Fibroblast of lung (primary cell): Measurements from ENCODE around the gene PAX2.

ENCODE experiments used
- EZH2 ChIP-seq: IDR thresholded peaks from 2 replicates; pipeline ENCODE4 v1.5.1; 2012; ENCODE audit warnings: low read length, control low read depth, mild to moderate bottlenecking; ENCODE audit errors: missing control alignments
- TF ChIP-seq, protein P1 (sequence below), 2 donors: IDR thresholded peaks in 1 of 2; conservative IDR thresholded peaks in 1 of 2; 1 replicate in 1 of 2; 2 replicates in 1 of 2; pipeline ENCODE4 v1.5.1; 2011 to 2012; ENCODE audit warnings: low read length in 2 of 2, control low read depth in 1 of 2, inconsistent platforms in 1 of 2, low read depth in 1 of 2, mild to moderate bottlenecking in 1 of 2

DNA sequence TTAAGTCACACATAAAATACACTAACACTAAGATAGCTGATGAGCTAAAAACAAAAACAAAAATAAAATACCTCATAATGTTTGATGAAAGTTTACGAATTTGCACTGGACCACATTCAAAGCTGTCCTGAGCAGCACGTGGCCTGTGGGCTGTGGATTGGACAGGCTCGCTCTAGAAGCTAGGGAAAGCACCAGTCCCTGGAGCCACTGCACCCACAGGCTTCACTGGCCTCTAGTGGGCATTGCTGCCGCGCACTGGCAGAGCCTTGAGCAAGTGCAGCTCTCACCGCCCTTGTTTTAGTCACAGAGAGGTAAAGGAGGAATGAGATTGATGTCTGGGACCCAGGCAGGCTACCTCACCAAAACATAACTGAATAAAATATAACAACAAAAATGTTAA lies 67.6 kb downstream of the PAX2 start:
- TF ChIP-seq, protein P1, sequence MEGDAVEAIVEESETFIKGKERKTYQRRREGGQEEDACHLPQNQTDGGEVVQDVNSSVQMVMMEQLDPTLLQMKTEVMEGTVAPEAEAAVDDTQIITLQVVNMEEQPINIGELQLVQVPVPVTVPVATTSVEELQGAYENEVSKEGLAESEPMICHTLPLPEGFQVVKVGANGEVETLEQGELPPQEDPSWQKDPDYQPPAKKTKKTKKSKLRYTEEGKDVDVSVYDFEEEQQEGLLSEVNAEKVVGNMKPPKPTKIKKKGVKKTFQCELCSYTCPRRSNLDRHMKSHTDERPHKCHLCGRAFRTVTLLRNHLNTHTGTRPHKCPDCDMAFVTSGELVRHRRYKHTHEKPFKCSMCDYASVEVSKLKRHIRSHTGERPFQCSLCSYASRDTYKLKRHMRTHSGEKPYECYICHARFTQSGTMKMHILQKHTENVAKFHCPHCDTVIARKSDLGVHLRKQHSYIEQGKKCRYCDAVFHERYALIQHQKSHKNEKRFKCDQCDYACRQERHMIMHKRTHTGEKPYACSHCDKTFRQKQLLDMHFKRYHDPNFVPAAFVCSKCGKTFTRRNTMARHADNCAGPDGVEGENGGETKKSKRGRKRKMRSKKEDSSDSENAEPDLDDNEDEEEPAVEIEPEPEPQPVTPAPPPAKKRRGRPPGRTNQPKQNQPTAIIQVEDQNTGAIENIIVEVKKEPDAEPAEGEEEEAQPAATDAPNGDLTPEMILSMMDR (conservative IDR thresholded peaks at IDR 0.05 in 1 of 2, IDR thresholded peaks at IDR 0.05 in 1 of 2; ENCODE audit: low read depth in 1 of 2, low read length in 2 of 2), result no peak
- no peak for TF ChIP-seq EZH2
